GM20431 (cell line): ENCODE results near the gene RABGAP1.

ENCODE experiments used
- in situ Hi-C: fragments of 300-500 bp; cut with MseI, MboI; formaldehyde crosslinking; loops from one replicate; pipeline ENCODE4 v1.15.0; 2020; ENCODE audit warnings: low sequenced_read_pairs; ENCODE audit not compliant: unreplicated experiment

RABGAP1 gene

DNA sequence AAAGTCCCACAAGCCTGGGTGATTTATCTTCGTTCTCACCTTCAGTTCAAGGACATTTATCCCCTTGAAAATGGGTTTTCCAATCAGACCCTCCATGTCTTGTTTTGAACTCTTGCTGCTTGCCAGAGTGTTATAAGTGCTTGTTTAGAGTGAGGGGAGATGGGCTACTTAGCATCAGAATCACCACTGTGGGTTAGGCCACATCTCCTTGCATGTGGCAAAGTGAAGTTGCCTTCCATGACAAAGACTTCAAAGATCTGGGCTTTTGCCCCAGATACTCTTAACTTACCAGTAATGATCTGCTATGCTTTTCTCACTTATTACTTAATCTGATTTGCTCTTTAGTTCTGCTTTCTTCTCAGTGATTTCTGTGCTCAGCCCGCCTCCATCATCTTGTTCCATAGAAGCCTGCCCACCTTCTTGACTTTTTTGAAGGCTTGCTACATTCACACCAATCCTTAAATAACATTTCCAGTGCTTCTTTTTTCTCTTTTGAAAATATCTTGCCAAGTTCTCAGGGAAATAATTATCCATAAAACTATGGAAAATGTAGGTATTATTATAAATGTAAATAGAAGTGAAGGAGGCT is 131.7 kb downstream of the RABGAP1 start:
- in situ Hi-C loops, result no loop called here

DNA sequence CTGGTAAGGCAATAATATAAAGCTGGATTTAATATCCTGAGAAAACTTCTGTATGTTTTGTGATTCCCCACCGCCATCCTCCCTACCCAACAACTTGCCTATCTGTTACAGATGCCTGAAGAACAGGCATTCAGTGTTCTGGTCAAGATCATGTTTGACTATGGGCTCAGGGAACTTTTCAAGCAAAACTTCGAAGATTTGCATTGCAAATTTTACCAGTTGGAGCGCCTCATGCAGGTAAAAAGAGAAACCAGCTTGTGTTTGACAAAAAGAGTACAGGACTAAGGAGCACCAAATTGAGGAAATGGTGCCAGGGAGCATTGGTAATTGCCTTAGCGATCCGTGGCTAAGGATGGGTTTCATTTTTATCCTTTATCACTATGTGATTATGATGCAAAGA is 132.6 kb downstream of the RABGAP1 start:
- in situ Hi-C loops, result no loop called here

DNA sequence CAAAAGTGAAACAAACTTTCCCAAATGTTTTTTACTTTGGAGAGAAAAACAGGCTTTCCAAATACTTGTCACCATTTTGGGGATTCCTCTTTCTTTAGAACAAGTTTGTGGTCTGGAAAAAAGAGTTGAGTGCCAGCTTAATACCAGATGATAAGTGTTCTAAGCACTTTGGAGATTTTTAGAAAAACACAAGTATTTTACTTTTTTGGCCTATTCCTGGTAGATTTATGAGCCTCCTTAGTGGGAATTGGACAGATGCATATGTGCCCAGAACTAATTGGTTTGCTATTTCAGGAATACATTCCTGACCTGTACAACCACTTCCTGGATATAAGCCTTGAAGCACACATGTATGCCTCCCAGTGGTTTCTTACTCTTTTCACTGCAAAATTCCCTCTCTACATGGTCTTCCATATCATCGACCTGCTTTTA is 133.2 kb downstream of the RABGAP1 start:
- in situ Hi-C loops, result no loop called here

DNA sequence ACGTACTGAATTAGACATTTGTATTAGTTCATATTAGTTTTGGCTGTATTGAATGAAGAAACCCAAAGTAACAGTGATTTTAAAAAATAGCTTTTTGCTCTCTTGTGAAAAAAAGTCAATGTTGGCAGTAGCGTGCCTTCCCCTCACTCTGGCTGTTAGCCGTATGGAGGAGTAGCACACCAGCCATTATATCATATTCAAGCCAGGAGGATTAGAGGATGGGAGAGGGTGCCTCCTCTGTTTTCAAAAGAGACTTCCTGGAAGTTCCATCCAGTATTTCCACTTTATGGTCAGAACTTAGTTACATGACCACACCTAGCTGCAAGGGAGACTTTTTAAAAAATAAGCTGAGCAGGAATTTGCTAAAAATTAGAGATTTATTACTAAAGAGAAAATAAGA is 133.8 kb downstream of the RABGAP1 start:
- in situ Hi-C loops, result no loop called here

DNA sequence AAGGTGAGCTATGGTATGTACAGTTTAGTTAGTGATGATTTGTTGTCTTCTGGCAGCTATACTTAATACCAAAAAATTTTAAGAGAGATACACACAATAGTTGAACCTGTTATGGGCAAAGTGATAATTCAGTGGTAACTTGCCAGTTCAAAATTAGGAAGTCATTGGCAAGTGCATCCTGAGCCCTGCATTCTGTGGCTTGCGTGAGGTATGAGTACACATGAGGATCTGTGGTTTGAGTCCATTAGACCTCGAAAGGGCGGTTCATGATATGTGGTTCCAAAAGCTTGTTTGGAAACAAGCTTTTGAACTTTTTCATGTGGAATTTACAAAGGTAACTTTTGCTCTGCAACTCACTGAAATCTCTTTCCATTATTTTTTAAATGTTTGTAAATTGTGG is 139.6 kb downstream of the RABGAP1 start:
- in situ Hi-C loops, result loop anchor here (10.0 kb wide), 1 partner anchor 264 kb away; no protein-coding TSS in a partner anchor

DNA sequence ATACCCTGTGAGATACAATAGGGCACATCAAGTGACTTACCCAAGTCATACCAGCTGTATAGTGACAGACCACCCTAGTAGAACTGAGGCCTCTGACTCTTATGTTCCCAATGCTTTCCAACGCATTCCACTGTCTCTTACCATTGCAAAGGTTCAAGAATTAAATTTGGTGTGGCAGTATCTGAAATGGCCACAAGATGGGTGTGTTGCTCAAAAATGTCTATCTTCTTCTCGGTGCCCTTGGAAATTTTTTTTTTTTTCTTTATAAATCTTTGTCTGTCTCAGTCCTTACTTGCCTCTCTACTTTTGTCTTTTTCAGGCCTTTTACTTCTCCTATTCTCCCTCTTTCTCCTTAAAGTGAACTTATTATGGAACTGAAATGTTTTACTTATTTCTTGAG is 141.0 kb downstream of the RABGAP1 start:
- in situ Hi-C loops, result loop anchor here (10.0 kb wide), 1 partner anchor 263 kb away; no protein-coding TSS in a partner anchor

DNA sequence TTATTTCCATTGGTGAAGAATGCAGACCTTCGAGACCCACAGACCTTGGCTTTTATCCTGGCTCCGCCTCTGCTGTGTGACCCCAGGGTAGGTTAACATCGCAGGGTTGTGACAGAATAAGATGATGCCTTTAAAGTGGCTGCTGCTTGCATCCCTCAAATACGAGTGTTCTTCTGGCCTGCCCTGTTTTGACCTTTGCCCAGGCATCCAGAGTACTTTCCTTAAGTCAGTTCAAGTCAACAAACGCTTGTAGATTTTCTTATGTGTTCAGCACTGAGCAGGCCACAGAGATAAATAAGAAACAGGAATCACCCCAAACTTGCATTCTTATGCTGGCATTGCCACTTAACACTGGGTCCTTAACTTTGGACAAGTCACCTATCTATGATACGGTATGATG is 142.9 kb downstream of the RABGAP1 start:
- in situ Hi-C loops, result loop anchor here (10.0 kb wide), 1 partner anchor 261 kb away; no protein-coding TSS in a partner anchor

DNA sequence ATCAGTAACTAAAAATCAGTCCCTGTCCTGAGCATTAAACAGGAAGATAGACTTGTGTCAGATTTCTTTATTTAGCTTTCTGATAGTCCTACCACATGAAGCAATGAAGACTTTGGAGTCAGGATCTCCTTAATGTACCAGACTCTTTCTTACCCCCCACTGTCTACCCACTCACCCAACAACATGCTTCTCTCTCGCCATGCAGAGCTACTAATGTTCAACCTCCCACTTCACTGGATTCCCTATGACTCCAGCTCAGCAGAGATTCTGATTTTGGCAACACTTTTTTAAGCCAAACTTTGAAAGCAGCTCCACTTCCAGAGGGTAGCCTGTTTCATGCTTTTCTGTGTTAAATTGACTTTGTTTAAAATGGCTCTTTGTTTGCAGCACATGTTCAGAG is 143.4 kb downstream of the RABGAP1 start:
- in situ Hi-C loops, result loop anchor here (10.0 kb wide), 1 partner anchor 261 kb away; no protein-coding TSS in a partner anchor

DNA sequence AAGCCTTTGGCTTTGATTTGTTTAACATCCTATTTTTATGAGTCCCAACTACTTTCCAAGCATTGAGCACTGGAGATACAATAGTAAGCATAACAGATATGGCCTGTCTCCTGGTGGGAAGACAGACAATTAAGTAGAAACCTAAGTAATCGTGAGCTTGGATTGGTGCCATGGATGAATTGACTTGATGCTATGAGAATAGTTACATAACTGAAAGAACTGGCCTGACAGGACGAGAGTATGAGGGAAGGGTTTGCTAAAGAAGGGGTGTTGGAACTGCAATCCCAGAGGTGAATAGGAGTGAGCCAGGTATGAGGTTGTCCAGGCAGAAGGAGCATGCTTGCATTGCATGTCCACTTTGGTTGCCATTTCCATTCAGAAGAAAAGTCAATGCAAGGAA is 145.1 kb downstream of the RABGAP1 start:
- in situ Hi-C loops, result loop anchor here (10.0 kb wide), 1 partner anchor 259 kb away; no protein-coding TSS in a partner anchor

DNA sequence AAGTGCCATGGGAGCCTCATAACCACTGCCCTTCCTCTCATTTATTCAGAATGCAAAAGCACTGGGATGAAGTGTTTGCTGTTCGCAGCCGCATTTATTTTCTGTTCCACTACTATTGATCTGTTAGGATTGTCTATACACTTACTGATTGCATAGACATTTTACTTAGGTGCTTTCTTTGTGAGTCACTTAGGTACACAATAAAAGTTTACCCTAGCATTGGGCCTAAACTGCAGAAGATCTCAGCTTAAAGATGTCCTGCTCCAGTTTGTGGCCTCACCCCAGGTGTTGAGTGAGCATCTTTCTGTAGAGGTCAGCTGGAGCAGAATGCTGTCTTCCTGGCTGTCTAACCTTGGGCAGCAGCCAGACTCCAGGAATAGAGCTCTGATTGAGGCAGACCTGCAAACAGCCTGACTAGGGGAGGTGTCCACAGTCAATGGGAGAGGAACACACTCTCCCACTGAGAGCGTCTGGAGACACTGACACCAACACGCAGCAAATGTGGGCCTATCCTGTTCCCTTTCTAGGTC is 146.6 kb downstream of the RABGAP1 start:
- in situ Hi-C loops, result loop anchor here (10.0 kb wide), 1 partner anchor 257 kb away; no protein-coding TSS in a partner anchor

DNA sequence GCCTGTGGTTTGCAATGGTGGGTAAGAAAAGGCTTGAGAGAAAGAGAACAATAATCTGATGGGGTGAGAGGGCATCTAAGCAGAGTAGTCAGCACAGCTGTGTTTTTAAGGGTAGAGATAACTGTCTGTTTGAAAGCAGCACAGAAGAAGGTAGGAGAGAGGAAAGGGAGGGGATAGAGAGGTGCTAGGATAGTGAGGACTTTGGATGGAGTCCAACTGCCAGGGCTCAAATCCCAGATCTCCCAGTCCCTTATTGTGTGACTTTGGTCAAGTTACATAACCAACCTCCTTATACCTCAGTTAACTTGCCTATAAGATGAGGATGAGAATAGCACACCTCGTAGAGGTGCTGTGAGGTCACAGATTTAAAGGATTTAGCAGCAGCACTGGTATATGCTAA is 148.2 kb downstream of the RABGAP1 start:
- in situ Hi-C loops, result loop anchor here (10.0 kb wide), 1 partner anchor 256 kb away; no protein-coding TSS in a partner anchor

DNA sequence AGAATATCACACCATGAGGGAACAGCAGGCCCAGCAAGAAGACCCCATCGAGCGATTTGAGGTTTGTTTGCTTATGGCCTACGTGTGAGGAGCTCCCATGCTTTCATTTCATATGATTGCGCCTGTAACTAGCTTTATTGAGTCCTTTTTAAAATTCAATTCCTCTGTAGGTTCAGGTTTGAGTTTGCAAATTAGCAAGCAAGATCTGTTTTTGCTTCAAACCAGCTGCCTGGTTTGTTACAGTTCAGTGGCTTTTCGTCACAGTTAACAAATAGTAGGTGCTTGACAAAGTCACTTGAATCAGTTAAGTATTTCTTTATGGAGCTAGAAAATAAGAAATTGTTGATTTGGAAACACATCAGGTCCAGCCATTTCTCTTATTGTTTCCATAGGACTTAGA is 149.0 kb downstream of the RABGAP1 start:
- in situ Hi-C loops, result loop anchor here (10.0 kb wide), 1 partner anchor 255 kb away; no protein-coding TSS in a partner anchor

DNA sequence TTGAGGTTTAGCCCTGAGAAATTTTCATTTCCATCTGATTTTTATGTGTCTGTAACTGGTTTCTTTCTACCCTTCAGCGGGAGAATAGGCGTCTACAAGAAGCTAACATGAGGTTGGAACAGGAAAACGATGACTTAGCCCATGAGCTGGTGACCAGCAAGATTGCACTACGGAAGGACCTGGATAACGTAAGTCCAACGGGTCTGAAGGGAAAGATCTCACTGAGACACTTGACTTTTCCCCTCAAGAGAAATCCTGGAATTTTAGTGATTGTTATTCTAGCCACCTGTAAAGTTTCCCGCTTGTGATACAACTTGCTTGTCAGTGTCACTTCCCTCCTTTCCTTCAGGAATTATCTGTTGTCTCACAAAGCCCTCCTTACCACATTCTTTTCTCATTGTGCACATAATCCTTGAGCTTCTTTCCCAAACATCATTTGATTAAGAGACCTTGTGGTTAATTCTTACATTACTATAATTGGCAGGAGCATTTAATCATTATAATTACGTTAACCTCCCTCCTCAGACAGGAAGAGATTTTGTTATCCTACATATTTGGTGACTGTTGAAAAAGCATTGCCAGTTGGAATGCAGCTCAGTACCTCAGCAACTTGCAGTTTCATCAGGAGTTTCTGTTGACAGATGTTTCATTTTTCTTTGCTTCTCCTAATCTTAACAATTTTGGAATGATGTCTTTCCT is 149.5 kb downstream of the RABGAP1 start:
- in situ Hi-C loops, result no loop called here

DNA sequence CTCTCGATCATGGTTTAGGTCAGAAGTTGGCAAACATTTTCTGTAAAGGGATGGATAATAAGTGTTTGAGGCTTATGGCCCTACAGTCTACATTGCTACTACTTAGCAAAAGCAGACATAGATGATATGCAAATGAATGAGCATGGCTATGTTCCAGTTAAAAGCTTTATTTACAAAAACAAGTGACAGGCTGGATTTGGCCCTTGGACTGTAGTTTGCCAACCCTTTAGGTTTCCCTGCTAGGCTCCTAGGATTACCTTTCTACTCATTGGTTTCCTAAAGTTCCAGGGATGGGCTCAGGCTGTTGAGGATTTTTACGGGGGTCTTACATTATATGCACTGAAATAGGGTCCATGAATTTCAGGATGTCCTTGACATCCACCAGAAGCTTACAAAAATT is 150.1 kb downstream of the RABGAP1 start:
- in situ Hi-C loops, result no loop called here

DNA sequence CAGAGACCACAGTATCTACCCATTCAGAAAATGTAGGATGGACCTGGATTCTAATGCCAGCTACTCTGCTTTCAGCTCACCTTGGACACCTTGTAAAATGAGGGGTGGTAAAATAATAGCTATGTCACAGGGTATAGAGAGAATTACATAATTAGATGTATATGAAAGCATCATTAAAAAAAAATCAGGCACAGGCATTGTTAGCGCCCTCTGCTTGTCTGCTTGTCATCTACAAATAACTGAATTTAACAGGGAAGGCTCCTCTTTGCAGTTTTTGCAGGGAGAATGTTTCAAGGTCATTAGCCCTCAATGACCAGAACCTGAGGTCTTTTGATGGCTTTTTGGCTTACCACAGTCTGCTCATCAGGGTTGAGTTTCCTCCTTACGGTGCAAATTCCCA is 150.6 kb downstream of the RABGAP1 start:
- in situ Hi-C loops, result no loop called here

DNA sequence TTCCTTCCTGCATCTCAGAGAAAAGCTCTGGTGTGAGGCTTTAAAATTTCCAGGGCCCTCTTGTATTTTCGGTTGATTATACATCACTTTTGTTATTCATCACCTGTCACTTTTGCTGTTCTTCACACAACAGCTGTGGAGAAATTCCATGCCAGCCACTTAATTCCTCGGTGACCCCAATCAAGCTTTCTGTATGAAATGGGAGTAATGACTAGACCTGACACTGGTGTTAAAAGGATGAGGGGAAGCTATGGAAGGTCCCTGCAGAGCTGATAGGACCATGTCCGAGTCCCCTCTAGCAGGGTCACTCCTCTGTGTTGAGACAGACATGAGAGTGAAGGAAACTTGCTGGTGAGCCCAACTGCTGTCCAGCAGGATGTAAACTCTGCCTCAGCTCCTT is 152.3 kb downstream of the RABGAP1 start:
- in situ Hi-C loops, result no loop called here

DNA sequence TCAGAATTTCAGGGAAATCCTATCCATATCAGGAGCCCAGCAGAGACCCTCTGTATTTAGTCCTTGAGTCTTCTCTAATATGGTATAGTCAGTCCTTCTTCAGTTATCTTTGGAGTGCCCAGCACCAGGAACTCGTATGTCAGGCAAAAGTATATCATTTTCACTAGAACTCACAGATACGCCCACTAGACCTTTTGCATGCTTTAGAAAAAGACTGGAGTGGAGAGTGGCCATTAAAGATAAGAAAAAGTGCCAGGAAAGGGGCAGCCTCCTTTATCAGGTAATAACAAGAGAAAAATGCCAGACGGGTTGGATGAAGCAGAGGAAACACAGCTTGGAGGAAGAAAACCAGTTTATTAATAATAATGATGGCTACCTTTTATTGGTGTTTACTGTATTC is 156.2 kb downstream of the RABGAP1 start:
- in situ Hi-C loops, result no loop called here

DNA sequence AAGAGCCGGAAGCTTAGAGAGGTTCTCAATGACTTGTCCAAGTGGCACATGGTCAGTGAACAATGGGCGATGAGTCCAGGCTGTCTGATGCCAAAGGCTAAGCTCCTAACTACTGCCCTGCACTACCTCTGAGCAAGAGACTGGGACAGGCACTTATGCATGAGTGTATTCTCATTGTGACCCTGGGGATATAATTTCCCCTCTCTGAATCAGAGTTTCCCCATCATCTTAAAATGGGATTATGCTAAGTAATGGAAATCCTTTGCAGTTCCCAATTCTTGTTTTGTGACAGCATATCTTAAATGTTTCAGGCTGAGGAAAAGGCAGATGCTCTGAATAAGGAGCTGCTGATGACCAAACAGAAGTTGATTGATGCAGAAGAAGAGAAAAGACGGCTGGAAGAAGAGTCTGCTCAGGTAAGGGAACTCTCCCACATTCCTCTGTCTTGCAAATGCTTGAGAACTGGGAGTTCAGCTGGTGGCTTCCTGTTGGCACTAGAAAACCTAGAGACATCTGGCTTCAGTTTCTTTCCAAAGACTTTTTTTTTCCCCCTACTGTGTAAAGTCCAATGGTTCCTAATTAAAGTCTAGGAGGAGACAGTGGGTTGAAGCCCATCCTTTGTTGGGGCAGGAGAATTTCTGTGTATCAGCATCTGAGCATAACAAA is 156.7 kb downstream of the RABGAP1 start:
- in situ Hi-C loops, result no loop called here

DNA sequence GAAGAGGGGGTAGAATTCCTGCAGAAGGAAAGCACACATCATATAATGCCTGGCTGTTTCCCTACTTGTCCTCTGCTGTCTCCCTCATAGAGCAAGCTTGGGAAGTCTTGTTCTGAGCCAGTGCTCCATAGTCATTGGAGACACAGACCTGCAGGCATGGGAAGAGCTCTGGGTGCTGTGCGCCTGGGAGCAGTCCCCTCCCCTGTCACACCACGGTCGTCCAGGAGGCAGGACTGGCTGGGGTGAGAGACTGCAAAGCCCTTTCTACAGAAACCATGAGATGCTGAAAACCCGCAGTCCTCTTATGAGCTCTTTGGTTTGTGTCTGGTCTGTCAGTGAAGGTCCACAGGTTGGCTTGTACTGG is 157.3 kb downstream of the RABGAP1 start:
- in situ Hi-C loops, result no loop called here

DNA sequence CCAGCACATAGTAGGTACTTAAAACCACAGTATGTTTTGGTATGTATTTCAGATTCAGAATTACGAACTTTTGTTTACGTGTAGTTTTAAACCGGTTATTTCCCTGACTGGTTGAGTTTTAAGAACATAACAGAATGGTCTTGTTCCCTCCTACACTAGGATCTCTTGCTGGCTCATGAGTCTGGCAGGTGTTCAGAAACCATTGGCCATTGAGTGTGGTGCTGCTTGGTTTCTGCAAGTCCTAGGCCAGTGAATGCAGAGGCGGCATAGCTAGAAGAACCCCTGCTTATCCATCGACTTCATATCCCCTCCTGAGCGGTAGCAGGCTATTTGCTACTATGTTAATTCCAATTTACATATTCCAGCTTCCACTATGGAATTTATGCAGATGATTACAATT is 158.2 kb downstream of the RABGAP1 start:
- in situ Hi-C loops, result no loop called here

DNA sequence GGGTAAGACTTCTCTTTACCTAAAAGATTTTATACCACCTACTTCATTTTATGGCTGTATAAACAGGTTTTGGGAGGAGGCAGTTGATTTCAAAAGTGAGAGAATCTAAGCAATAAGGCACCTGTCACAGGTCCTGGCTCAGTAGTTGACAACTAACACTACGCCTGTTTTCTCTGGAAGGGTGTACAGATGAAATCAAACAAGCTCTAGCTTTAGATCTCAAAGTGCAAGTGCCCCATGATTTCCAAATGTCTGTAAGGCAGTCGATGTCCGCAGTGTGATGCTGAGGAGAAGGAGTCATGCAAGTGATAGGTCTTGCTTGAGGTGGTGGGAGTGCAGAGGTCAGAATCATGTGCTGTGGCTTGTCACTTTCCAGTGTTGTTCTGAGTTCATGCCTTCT is 158.7 kb downstream of the RABGAP1 start:
- in situ Hi-C loops, result no loop called here
